ENCODE results near the gene TMTC1. TPM values are rescaled to one million over a fixed set of nuclear protein-coding genes. Genes with fewer than 3 reads are reported as not detected.

The TMTC1 gene
- total RNA-seq, 4 donors from 2014 or later = 7.4 to 25.6 (median 15.4) TPM

GRCh38 chr12:29732593-29732992 lies 51.1 kb downstream of the TMTC1 start:
- TF ChIP-seq POLR2A (IDR thresholded peaks at IDR 0.05) = no peak
- TF ChIP-seq, protein P1, sequence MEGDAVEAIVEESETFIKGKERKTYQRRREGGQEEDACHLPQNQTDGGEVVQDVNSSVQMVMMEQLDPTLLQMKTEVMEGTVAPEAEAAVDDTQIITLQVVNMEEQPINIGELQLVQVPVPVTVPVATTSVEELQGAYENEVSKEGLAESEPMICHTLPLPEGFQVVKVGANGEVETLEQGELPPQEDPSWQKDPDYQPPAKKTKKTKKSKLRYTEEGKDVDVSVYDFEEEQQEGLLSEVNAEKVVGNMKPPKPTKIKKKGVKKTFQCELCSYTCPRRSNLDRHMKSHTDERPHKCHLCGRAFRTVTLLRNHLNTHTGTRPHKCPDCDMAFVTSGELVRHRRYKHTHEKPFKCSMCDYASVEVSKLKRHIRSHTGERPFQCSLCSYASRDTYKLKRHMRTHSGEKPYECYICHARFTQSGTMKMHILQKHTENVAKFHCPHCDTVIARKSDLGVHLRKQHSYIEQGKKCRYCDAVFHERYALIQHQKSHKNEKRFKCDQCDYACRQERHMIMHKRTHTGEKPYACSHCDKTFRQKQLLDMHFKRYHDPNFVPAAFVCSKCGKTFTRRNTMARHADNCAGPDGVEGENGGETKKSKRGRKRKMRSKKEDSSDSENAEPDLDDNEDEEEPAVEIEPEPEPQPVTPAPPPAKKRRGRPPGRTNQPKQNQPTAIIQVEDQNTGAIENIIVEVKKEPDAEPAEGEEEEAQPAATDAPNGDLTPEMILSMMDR (IDR thresholded peaks at IDR 0.05) = no peak
- DNase-seq = no peak
- Histone ChIP-seq H3K9me3 (no peaks in the 10 kb centered on the region), H3K27ac (no peak overlapping the region), H3K4me3 (no peak overlapping the region), H3K27me3 (no peaks in the 10 kb centered on the region), H3K4me1 (peaks cover 0 to 10% (median 0%) of the 10 kb centered on the region in 4 donors), H3K36me3 (no peaks in the 10 kb centered on the region)

DNA sequence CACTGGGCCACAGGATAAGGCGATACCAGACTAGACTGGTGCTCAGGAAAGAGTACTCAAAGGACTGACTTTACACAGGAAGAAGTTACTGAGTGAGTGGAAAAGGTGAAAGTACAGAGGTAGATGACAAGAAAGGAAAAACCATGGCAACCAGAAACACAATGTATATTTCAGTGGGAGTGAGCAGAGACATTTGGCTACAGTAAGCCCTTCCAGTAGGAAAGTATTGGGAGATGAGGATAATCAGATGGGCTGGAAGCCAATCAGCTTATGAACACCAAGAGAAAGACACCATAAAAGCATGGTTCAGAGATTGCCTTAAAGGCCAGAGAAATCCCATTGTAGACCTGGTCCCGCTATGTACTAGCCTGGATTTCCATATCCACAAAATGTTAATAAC lies 51.6 kb downstream of the TMTC1 start:
- TF ChIP-seq POLR2A (IDR thresholded peaks at IDR 0.05) = no peak
- TF ChIP-seq, protein P1 (IDR thresholded peaks at IDR 0.05) = no peak
- no peak overlapping the region for H3K4me3 ChIP-seq
- DNase-seq = no peak
- no peaks in the 10 kb centered on the region for H3K27me3 ChIP-seq
- H3K36me3 ChIP-seq = no peaks in the 10 kb centered on the region
- no peak overlapping the region for H3K27ac ChIP-seq
- H3K9me3 ChIP-seq = no peaks in the 10 kb centered on the region
- peaks cover 0 to 10% (median 0%) of the 10 kb centered on the region in 4 donors for H3K4me1 ChIP-seq

DNA sequence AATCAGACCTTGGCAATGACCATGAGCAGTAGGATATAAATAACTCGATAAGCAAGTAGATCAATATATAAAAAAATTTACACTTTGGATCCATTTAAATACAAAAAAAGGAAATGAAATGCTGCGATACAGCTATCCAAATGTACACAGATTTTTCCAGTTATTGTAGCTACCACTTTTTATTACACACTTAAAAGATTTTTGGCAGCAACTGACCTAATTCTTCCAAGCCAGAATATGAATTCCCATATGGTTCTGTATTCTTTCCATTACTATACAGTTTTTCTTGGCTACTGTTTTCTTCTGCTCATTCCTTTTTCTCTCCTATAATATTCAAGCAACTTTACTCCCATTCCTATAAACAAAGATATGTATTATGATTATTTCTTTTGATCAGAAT lies 52.2 kb downstream of the TMTC1 start:
- no peaks in the 10 kb centered on the region for H3K36me3 ChIP-seq
- DNase-seq = no peak
- no peak overlapping the region for H3K27ac ChIP-seq
- TF ChIP-seq, protein P1 (IDR thresholded peaks at IDR 0.05) = no peak
- no peak for TF ChIP-seq POLR2A (IDR thresholded peaks at IDR 0.05)
- H3K27me3 ChIP-seq = no peaks in the 10 kb centered on the region
- H3K4me1 ChIP-seq = peaks cover 0 to 10% (median 0%) of the 10 kb centered on the region in 4 donors
- H3K9me3 ChIP-seq = no peaks in the 10 kb centered on the region
- H3K4me3 ChIP-seq = no peak overlapping the region

GRCh38 chr12:29730481-29730880 lies 53.3 kb downstream of the TMTC1 start:
- Histone ChIP-seq H3K9me3 (no peaks in the 10 kb centered on the region), H3K4me3 (no peak overlapping the region), H3K27me3 (no peaks in the 10 kb centered on the region), H3K4me1 (peaks cover 0 to 9% (median 0%) of the 10 kb centered on the region in 4 donors), H3K36me3 (no peaks in the 10 kb centered on the region), H3K27ac (no peak overlapping the region)
- TF ChIP-seq, protein P1 (IDR thresholded peaks at IDR 0.05) = no peak
- TF ChIP-seq POLR2A (IDR thresholded peaks at IDR 0.05) = no peak
- DNase-seq = no peak

DNA sequence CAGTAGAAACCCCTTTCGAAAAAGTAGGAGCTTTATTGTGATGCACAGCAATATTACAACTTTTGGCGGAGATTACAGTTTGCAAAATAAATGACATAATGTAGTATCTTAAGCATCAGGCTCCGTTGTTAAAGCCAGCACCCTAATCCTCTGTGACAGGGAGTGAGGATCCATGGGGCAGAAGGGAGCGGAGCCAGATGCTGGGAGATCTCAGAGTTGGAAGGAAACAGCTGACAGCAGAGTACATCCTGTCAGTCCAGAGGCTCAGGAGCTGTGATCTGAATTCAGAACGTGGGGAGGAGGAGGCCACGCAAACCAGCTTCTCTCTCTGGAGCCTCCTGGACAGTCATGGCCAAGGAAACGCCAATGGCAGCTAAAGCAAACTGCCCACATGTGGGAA lies 55.7 kb downstream of the TMTC1 start:
- no peak overlapping the region for H3K4me3 ChIP-seq
- H3K27me3 ChIP-seq = no peaks in the 10 kb centered on the region
- no peaks in the 10 kb centered on the region for H3K36me3 ChIP-seq
- TF ChIP-seq, protein P1 (IDR thresholded peaks at IDR 0.05) = no peak
- TF ChIP-seq POLR2A (IDR thresholded peaks at IDR 0.05) = no peak
- no peaks in the 10 kb centered on the region for H3K9me3 ChIP-seq
- H3K4me1 ChIP-seq = no peaks in the 10 kb centered on the region
- H3K27ac ChIP-seq = no peak overlapping the region
- DNase-seq = no peak
